Astrocyte of the cerebellum (primary cell): ENCODE results near the gene RAPGEF4.

Experiments used
- DNase-seq: peaks from one replicate; pipeline ENCODE4 v3.0.0-alpha.2; 2011; ENCODE audit warnings: low read depth
- H3K4me3 ChIP-seq: 2 replicates; pipeline ENCODE4 v1.5.1; 2011; ENCODE audit warnings: mild to moderate bottlenecking, low read depth, low read length, moderate library complexity
- in situ Hi-C: cut with HindIII; loops from 2 replicates; pipeline ENCODE4 v1.10.0; 2017; ENCODE audit warnings: low sequenced_read_pairs
- TF ChIP-seq, protein P1 (sequence below): IDR thresholded peaks from 2 replicates; pipeline ENCODE4 v1.5.1; 2012; ENCODE audit warnings: low read length, low read depth, moderate library complexity, mild to moderate bottlenecking; ENCODE audit errors: missing control alignments

The RAPGEF4 gene

DNA sequence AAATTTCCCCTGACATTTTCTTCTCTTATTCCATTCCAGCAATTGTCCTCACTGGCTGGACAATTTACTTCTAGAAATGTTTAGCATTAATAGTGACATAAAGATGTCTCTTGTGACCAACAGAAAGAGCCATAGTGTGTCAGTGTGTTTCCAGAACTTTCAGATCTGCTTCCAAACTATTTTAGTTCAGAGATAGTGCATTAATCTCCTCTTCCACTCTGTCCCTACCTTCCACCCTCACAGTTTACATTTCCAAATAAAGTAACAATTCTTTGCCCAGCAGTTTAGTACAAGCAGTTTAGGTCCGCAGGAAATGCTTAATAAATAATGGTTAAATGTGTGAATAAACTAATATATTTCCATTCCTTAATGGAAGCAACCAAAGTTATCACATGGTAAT is 24.5 kb upstream of the RAPGEF4 start:
- in situ Hi-C loops: no loop called here
- H3K4me3 ChIP-seq: no peak overlapping the region
- TF ChIP-seq, protein P1, sequence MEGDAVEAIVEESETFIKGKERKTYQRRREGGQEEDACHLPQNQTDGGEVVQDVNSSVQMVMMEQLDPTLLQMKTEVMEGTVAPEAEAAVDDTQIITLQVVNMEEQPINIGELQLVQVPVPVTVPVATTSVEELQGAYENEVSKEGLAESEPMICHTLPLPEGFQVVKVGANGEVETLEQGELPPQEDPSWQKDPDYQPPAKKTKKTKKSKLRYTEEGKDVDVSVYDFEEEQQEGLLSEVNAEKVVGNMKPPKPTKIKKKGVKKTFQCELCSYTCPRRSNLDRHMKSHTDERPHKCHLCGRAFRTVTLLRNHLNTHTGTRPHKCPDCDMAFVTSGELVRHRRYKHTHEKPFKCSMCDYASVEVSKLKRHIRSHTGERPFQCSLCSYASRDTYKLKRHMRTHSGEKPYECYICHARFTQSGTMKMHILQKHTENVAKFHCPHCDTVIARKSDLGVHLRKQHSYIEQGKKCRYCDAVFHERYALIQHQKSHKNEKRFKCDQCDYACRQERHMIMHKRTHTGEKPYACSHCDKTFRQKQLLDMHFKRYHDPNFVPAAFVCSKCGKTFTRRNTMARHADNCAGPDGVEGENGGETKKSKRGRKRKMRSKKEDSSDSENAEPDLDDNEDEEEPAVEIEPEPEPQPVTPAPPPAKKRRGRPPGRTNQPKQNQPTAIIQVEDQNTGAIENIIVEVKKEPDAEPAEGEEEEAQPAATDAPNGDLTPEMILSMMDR: no peak
- no peak for DNase-seq

DNA sequence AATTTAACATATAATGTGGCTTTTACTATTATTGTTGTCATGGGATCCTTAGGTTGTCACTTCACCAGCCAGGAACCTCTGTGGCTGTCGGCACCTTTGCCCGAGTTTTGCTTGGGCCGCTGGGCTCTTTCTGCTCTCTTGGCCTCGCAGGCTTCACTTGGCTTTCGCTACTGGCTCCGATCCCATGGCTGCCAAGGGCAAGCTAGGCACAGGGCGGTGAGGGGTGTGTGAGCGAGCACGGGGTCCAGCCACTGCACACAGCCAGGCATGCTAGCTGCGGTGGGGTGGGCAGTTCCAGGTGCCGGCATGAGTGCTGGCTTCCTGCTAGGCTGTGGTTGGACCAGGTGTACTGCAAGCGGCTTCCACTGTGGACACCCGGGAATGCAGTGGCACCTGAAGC is 23.4 kb upstream of the RAPGEF4 start:
- no peak overlapping the region for H3K4me3 ChIP-seq
- DNase-seq: no peak
- in situ Hi-C loops: no loop called here
- TF ChIP-seq, protein P1: no peak

DNA sequence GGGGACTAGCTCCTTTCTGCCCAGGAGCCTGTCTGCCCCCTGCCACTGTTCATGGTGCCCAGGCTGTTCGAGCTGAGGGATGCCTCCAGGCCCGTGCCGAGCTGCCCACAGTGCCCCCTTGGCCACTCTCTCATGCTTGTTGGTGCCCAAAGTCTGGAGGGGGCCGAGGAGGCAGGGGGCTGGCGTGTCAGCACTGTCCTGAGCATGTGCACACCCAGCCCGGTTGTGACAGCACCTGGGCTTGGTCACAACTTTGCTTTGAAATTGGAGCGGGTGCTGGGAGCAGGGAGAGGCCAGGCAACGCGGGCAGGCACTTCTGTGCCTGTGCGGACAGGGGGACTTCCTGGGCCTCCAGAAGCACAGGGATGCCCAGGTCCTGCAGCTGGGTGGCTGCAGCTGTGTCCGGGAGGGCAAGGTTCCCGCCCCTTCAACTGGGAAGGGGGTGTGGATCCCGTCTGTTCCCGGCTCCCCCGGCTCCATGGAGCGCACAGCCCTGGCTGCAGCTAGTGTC is 22.2 kb upstream of the RAPGEF4 start:
- TF ChIP-seq, protein P1: no peak
- DNase-seq: no peak
- H3K4me3 ChIP-seq: no peak overlapping the region
- in situ Hi-C loops: no loop called here

DNA sequence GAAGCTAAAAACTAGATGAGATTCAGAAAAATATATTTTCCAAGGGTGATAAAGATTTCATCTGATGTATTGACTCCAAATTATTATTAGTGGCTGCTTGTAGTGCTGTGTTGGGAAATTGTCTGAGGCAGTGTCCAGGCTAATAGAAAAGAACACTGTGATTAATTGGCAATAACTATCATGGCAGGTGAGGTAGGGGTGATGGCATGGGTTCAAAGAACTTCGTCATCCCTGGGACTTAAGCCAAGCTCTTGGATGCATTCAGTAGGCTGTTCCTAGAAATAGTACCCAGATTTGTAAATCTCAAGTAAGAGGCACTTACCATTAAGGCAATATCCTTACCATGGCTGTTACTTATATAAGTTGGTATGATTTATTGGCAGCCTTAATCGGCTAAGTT is 13.2 kb upstream of the RAPGEF4 start:
- in situ Hi-C loops: no loop called here
- TF ChIP-seq, protein P1: no peak
- H3K4me3 ChIP-seq: no peak overlapping the region
- DNase-seq: no peak

DNA sequence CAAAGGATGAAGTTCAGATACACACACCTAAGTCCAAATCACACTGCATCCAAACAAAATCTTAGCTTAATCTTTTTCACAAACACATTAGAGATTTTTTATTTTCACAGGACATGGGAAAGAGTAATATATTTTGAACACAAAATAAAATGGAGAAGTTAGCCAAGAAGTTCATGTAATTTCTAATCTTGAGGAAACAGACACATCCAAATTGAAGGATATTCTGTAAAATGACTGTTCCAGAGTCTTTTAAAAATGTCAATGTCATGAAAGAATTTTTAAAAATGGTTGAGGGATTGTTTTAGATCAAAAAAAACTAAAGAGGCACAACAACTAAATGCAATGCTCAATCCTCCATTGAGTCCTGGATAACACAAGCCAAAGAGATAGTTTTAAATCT is 12.4 kb upstream of the RAPGEF4 start:
- no peak for DNase-seq
- TF ChIP-seq, protein P1: no peak
- no peak overlapping the region for H3K4me3 ChIP-seq
- in situ Hi-C loops: no loop called here

DNA sequence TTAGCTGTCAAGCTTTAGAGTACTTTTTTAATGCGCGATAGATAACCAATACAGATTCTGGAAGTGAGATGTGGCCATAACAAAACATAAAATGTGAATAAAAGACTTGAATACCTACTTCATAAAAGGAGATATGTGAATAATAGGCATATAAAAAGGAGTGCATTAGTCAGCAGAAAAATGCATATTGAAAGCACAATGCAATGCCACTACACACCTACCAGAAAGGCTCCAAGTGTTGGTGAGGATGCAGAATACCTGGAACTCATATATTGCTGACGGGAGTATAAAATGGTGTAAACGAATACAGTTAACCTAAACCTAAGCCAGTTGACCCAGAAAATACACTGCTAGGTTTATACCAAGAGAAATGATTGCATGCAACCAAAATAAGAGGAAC is 10.9 kb upstream of the RAPGEF4 start:
- no peak overlapping the region for H3K4me3 ChIP-seq
- in situ Hi-C loops: no loop called here
- no peak for DNase-seq
- TF ChIP-seq, protein P1: no peak

DNA sequence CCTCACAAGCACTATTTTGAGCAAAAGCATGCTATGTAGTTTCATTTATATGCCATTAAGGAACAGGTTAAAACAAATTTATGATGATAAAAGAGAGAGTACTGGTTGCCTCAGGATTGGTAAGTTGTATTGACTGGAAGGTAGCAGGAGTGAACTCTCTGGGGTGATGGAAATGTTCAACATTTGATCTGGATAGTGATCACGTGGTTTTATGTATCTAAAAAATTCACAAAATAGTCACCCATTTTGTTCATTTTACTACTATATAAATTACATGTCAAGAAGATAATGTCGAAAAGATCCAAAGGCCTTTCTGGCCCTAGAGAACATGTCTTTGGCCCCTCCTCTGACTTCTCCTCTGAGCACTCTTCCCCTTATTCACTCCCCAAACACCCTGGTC is 10.4 kb upstream of the RAPGEF4 start:
- TF ChIP-seq, protein P1: no peak
- no peak for DNase-seq
- H3K4me3 ChIP-seq: no peak overlapping the region
- in situ Hi-C loops: no loop called here
